Measurements from ENCODE around the gene C1QTNF1. TPM values are rescaled to one million over a fixed set of nuclear protein-coding genes. Genes with fewer than 3 reads are reported as not detected.

The C1QTNF1 gene
- polyA plus RNA-seq, 1 of the 3 experiments (the other 2 are of a cell fraction): 14.3 TPM

- Histone ChIP-seq H4K20me1 (ENCODE audit: insufficient read depth) (no peaks in the 10 kb centered on the region), H3K36me3 (replicated peaks in 1 of 2; ENCODE audit: control insufficient read depth in 1 of 2, insufficient read depth in 2 of 2, low read length in 1 of 2) (no peaks in the 10 kb centered on the region), H3K9me3 (no peaks in the 10 kb centered on the region), H3F3A (replicated peaks; ENCODE audit: insufficient read depth) (no peaks in the 10 kb centered on the region), H2AFZ (ENCODE audit: low read depth) (peak overlapping the region; percentile 48; the same call in 1 of the 2 replicates), H3K9me2 (no peaks in the 10 kb centered on the region), H3K27ac (ENCODE audit: low read depth in 2 of 2, low read length in 1 of 2) (peak overlapping the region; percentile 51 to 92), H3K27me3 (ENCODE audit: insufficient read depth) (no peaks in the 10 kb centered on the region), H3K4me3 (ENCODE audit: low read depth in 2 of 2, low read length in 1 of 2) (peak overlapping the region; percentile 19 to 35; a peak in 2 of 4 replicates), H3K4me2 (peak overlapping the region; percentile 72), H3K4me1 (ENCODE audit: control insufficient read depth in 1 of 2, insufficient read depth in 2 of 2, low read depth in 1 of 2, low read length in 1 of 2) (peaks cover 33 to 53% of the 10 kb centered on the region in 2 experiments), H3K9ac (peak overlapping the region; percentile 23; the same call in 1 of the 2 replicates), H3K79me2 (ENCODE audit: insufficient read depth) (no peaks in the 10 kb centered on the region)
- 59% methylated on average over 16 of the region's 16 CpGs for WGBS (ENCODE audit: low lambda C conversion rate)
- CTCF ChIA-PET: interaction anchor here (0.9 to 22.0 kb wide), 19 partner anchors 8 to 368 kb away, joined by 3 to 405 read pairs (median 6); no protein-coding TSS in a partner anchor
- DNase-seq: peak; percentile 64
- POLR2A ChIA-PET: interaction anchor here (1.4 to 2.1 kb wide), 5 partner anchors 19 to 143 kb away, joined by 3 to 11 read pairs (median 4); partner anchors contain the start of gene LGALS3BP
- TF ChIP-seq EP300 (IDR thresholded peaks at IDR 0.05; ENCODE audit: borderline replicate concordance in 1 of 2, low read depth in 1 of 2, low read length in 1 of 2): peak in 1 of 2 experiments; percentile 53; a peak in 1 of 4 replicates
- no peak for TF ChIP-seq GATA2 (CRISPR knock-in tag; IDR thresholded peaks at IDR 0.05)
- peak; percentile 35; the same call in 1 of the 2 replicates for TF ChIP-seq POLR2AphosphoS5 (IDR thresholded peaks at IDR 0.05; ENCODE audit: low read depth, low read length)
- TF ChIP-seq EZH2phosphoT487 (IDR thresholded peaks at IDR 0.05; ENCODE audit: borderline replicate concordance, low read depth): no peak
- TF ChIP-seq RXRA (IDR thresholded peaks at IDR 0.05; ENCODE audit: borderline replicate concordance, low read depth): peak; percentile 73; the same call in 1 of the 2 replicates
- peak; percentile 94; the same call in 1 of the 2 replicates for TF ChIP-seq JUND (IDR thresholded peaks at IDR 0.05)
- TF ChIP-seq TCF12 (IDR thresholded peaks at IDR 0.05): peak; percentile 80
- no peak for TF ChIP-seq RCOR1 (IDR thresholded peaks at IDR 0.05; ENCODE audit: low read length)
- TF ChIP-seq USF2 (IDR thresholded peaks at IDR 0.05; ENCODE audit: borderline replicate concordance, low read depth, low read length): no peak
- TF ChIP-seq CHD2 (IDR thresholded peaks at IDR 0.05; ENCODE audit: low read length, partially characterized antibody): peak; percentile 51
- TF ChIP-seq RFX5 (IDR thresholded peaks at IDR 0.05; ENCODE audit: low read length): no peak
- peak; percentile 82; the same call in 1 of the 2 replicates for TF ChIP-seq NFIC (IDR thresholded peaks at IDR 0.05; ENCODE audit: borderline replicate concordance)
- TF ChIP-seq SMC3 (IDR thresholded peaks at IDR 0.05; ENCODE audit: low read depth, low read length): no peak
- TF ChIP-seq, protein P1, sequence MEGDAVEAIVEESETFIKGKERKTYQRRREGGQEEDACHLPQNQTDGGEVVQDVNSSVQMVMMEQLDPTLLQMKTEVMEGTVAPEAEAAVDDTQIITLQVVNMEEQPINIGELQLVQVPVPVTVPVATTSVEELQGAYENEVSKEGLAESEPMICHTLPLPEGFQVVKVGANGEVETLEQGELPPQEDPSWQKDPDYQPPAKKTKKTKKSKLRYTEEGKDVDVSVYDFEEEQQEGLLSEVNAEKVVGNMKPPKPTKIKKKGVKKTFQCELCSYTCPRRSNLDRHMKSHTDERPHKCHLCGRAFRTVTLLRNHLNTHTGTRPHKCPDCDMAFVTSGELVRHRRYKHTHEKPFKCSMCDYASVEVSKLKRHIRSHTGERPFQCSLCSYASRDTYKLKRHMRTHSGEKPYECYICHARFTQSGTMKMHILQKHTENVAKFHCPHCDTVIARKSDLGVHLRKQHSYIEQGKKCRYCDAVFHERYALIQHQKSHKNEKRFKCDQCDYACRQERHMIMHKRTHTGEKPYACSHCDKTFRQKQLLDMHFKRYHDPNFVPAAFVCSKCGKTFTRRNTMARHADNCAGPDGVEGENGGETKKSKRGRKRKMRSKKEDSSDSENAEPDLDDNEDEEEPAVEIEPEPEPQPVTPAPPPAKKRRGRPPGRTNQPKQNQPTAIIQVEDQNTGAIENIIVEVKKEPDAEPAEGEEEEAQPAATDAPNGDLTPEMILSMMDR (IDR thresholded peaks at IDR 0.05): no peak
- peak; percentile 63; the same call in 1 of the 2 replicates for TF ChIP-seq TEAD4 (IDR thresholded peaks at IDR 0.05; ENCODE audit: borderline replicate concordance, insufficient read depth)
- no peak for TF ChIP-seq GABPA (IDR thresholded peaks at IDR 0.05; ENCODE audit: low read depth)
- no peak for TF ChIP-seq FOXJ3 (CRISPR knock-in tag; IDR thresholded peaks at IDR 0.05)
- TF ChIP-seq RAD21 (IDR thresholded peaks at IDR 0.05; ENCODE audit: low read length): no peak
- TF ChIP-seq MAX (IDR thresholded peaks at IDR 0.05; ENCODE audit: low read depth): 0 out of 2 replicates have a peak, but pooled peaks have one; percentile 33
- peak; percentile 36; the same call in 1 of the 2 replicates for TF ChIP-seq PBX3 (IDR thresholded peaks at IDR 0.05)
- 0 out of 2 replicates have a peak, but pooled peaks have one; percentile 19 for TF ChIP-seq SIN3A (IDR thresholded peaks at IDR 0.05; ENCODE audit: borderline replicate concordance, low read depth, low read length)
- peak; percentile 79 for TF ChIP-seq ELF1 (IDR thresholded peaks at IDR 0.05)
- no peak for TF ChIP-seq TAF1 (IDR thresholded peaks at IDR 0.05; ENCODE audit: borderline replicate concordance, low read depth, low read length)
- no peak for TF ChIP-seq MEF2A (IDR thresholded peaks at IDR 0.05; ENCODE audit: borderline replicate concordance, low read depth)
- TF ChIP-seq NRF1 (IDR thresholded peaks at IDR 0.05; ENCODE audit: low read depth, low read length): no peak
Measured at GRCh38 chr17:79026376-79027273, 2.7 kb downstream of the C1QTNF1 start.

Measured in SK-N-SH (cell line).